ENCODE data around the gene GADD45B. TPM values are rescaled to one million over a fixed set of nuclear protein-coding genes. Genes with fewer than 3 reads are reported as not detected.
"Not testable (repeated sequence)": the region's sequence is repeated elsewhere in the genome, so short reads cannot be mapped to it uniquely, and the experiment has no call there.

The GADD45B gene
- polyA plus RNA-seq, 3 donors = 67.4 to 505 (median 76.2) TPM

- Histone ChIP-seq H2AFZ (ENCODE audit: insufficient read depth, low read depth, low read length, poor library complexity, severe bottlenecking) (no peak overlapping the region), H3K4me2 (replicated peaks; ENCODE audit: extremely low read depth, low read length, poor library complexity, severe bottlenecking) (no peak overlapping the region), H3K9me3 (replicated peaks in 1 of 2; ENCODE audit: control insufficient read depth in 1 of 2, insufficient read depth in 1 of 2, low read length in 2 of 2) (no peaks in the 10 kb centered on the region), H4K20me1 (ENCODE audit: insufficient read depth, low read length) (no peaks in the 10 kb centered on the region), H3K36me3 (replicated peaks in 1 of 2; ENCODE audit: control insufficient read depth in 1 of 2, insufficient read depth in 2 of 2, low read length in 2 of 2) (no peaks in the 10 kb centered on the region), H3K27me3 (ENCODE audit: control insufficient read depth in 2 of 2, insufficient read depth in 2 of 2, low read length in 2 of 2) (no peaks in the 10 kb centered on the region), H3K9ac (ENCODE audit: insufficient read depth, low read length, poor library complexity, severe bottlenecking) (no peak overlapping the region), H3K79me2 (ENCODE audit: insufficient read depth, low read length) (peaks cover 36% of the 10 kb centered on the region), H3K27ac (ENCODE audit: low read depth in 1 of 2, low read length in 2 of 2) (no peak overlapping the region), H3K4me1 (ENCODE audit: control insufficient read depth in 1 of 2, insufficient read depth in 2 of 2, low read length in 2 of 2) (peaks cover 36 to 43% of the 10 kb centered on the region in 2 donors), H3K4me3 (replicated peaks in 1 of 3; ENCODE audit: low read depth in 2 of 3, low read length in 3 of 3) (no peak overlapping the region)
- H3K36me3 Mint-ChIP-seq = peaks cover 0 to 2% of the 10 kb centered on the region in 2 donors
- TF ChIP-seq CTCF (IDR thresholded peaks at IDR 0.05) = no peak
- H3K4me3 Mint-ChIP-seq = no peak overlapping the region
- peak overlapping the region in 1 of 7 donors; percentile 28 for H3K27ac Mint-ChIP-seq
- H3K9me3 Mint-ChIP-seq = peaks cover 0 to 2% (median 0%) of the 10 kb centered on the region in 7 donors
- intact Hi-C loops (cut with micrococcal nuclease) = no loop called here
- 100% methylated on average over 1 of the region's 5 CpGs for WGBS (ENCODE audit: insufficient coverage)
- H3K4me1 Mint-ChIP-seq = peaks cover 41% of the 10 kb centered on the region
- peaks cover 2 to 5% (median 2%) of the 10 kb centered on the region in 3 donors for H3K27me3 Mint-ChIP-seq (ENCODE audit: low read depth in 3 of 3)
- DNase-seq = no peak
These were observed 17.9 kb upstream of the GADD45B start for GRCh38 chr19:2458054-2458453.

GRCh38 chr19:2458776-2459175 lies 17.2 kb upstream of the GADD45B start:
- H3K9ac ChIP-seq (ENCODE audit: insufficient read depth, low read length, poor library complexity, severe bottlenecking); H3K27me3 ChIP-seq (ENCODE audit: control insufficient read depth in 2 of 2, insufficient read depth in 2 of 2, low read length in 2 of 2); H3K9me3 ChIP-seq (replicated peaks in 1 of 2; ENCODE audit: control insufficient read depth in 1 of 2, insufficient read depth in 1 of 2, low read length in 2 of 2); H3K9me3 Mint-ChIP-seq; H3K36me3 Mint-ChIP-seq; DNase-seq; H3K4me3 Mint-ChIP-seq; H3K4me3 ChIP-seq (replicated peaks in 1 of 3; ENCODE audit: low read depth in 2 of 3, low read length in 3 of 3); H3K27ac Mint-ChIP-seq; H4K20me1 ChIP-seq (ENCODE audit: insufficient read depth, low read length); H3K27me3 Mint-ChIP-seq (ENCODE audit: low read depth in 3 of 3); H3K4me2 ChIP-seq (replicated peaks; ENCODE audit: extremely low read depth, low read length, poor library complexity, severe bottlenecking); H2AFZ ChIP-seq (ENCODE audit: insufficient read depth, low read depth, low read length, poor library complexity, severe bottlenecking); H3K36me3 ChIP-seq (replicated peaks in 1 of 2; ENCODE audit: control insufficient read depth in 1 of 2, insufficient read depth in 2 of 2, low read length in 2 of 2); intact Hi-C loops (cut with micrococcal nuclease); H3K27ac ChIP-seq (ENCODE audit: low read depth in 1 of 2, low read length in 2 of 2): not testable (repeated sequence)
- peaks cover 41% of the 10 kb centered on the region for H3K4me1 Mint-ChIP-seq
- peaks cover 29% of the 10 kb centered on the region for H3K79me2 ChIP-seq (ENCODE audit: insufficient read depth, low read length)
- H3K4me1 ChIP-seq (ENCODE audit: control insufficient read depth in 1 of 2, insufficient read depth in 2 of 2, low read length in 2 of 2) = peaks cover 36 to 43% of the 10 kb centered on the region in 2 donors
- 96% methylated on average over 6 of the region's 10 CpGs for WGBS (ENCODE audit: insufficient coverage)

Data from CD14-positive monocyte (primary cell).